Measurements from ENCODE around the gene POLE.

Gene POLE

GRCh38 chr12:132642846-132643835 lies 44.0 kb downstream of the POLE start:
- Histone ChIP-seq H3K9me3 (ENCODE audit: control insufficient read depth, low read depth, low read length) (no peaks in the 10 kb centered on the region), H3K36me3 (ENCODE audit: control insufficient read depth, low read depth, low read length) (peaks cover 69% of the 10 kb centered on the region), H3K27ac (ENCODE audit: low read length) (no peak overlapping the region), H3K4me1 (ENCODE audit: control insufficient read depth, low read depth, low read length) (no peaks in the 10 kb centered on the region), H3K27me3 (ENCODE audit: control insufficient read depth, insufficient read depth, low read length) (no peaks in the 10 kb centered on the region), H3K9ac (ENCODE audit: low read length) (no peak overlapping the region), H3K4me3 (ENCODE audit: low read length) (no peak overlapping the region)

- Histone ChIP-seq H3K4me1 (ENCODE audit: control insufficient read depth, low read depth, low read length) (no peaks in the 10 kb centered on the region), H3K36me3 (ENCODE audit: control insufficient read depth, low read depth, low read length) (peaks cover 69% of the 10 kb centered on the region), H3K27me3 (ENCODE audit: control insufficient read depth, insufficient read depth, low read length) (no peaks in the 10 kb centered on the region), H3K9ac (ENCODE audit: low read length) (no peak overlapping the region), H3K9me3 (ENCODE audit: control insufficient read depth, low read depth, low read length) (no peaks in the 10 kb centered on the region), H3K27ac (ENCODE audit: low read length) (no peak overlapping the region), H3K4me3 (ENCODE audit: low read length) (no peak overlapping the region)
Measured at GRCh38 chr12:132641811-132642650, 45.1 kb downstream of the POLE start.

GRCh38 chr12:132640936-132641335 lies 46.2 kb downstream of the POLE start:
- Histone ChIP-seq H3K27ac (ENCODE audit: low read length) (no peak overlapping the region), H3K9me3 (ENCODE audit: control insufficient read depth, low read depth, low read length) (no peaks in the 10 kb centered on the region), H3K4me3 (ENCODE audit: low read length) (no peak overlapping the region), H3K36me3 (ENCODE audit: control insufficient read depth, low read depth, low read length) (peaks cover 75% of the 10 kb centered on the region), H3K4me1 (ENCODE audit: control insufficient read depth, low read depth, low read length) (no peaks in the 10 kb centered on the region), H3K27me3 (ENCODE audit: control insufficient read depth, insufficient read depth, low read length) (no peaks in the 10 kb centered on the region), H3K9ac (ENCODE audit: low read length) (no peak overlapping the region)

DNA sequence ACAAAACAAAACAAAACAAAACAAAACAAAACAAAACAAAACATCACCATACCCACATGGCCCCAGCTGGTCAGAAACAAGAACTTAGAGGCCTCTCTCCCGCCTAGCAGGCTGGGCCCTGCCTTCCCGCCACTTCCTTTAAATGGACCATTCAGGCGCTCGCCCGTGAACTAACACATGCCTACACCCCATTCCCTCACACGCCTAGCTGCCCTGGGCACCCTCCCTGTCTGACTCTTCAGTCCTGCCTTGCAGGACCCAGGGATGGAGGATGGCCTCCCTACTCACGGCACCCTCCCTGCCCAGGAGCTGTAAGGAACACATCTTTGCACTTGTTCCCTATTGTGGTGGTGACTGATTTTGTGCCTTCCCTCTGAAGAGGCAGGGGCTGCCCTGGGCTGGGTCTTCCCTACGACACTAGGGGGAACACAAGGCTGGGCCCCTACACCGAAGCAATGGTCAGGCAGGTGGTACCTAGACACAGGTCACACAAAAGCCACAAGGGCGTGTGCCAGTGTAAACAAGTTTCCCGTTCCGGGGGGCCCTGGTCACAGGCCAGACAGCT lies 47.1 kb downstream of the POLE start:
- H3K27ac ChIP-seq (ENCODE audit: low read length), result no peak overlapping the region
- H3K27me3 ChIP-seq (ENCODE audit: control insufficient read depth, insufficient read depth, low read length), result no peaks in the 10 kb centered on the region
- H3K36me3 ChIP-seq (ENCODE audit: control insufficient read depth, low read depth, low read length), result peaks cover 76% of the 10 kb centered on the region
- H3K9me3 ChIP-seq (ENCODE audit: control insufficient read depth, low read depth, low read length), result no peaks in the 10 kb centered on the region
- H3K4me1 ChIP-seq (ENCODE audit: control insufficient read depth, low read depth, low read length), result no peaks in the 10 kb centered on the region
- H3K4me3 ChIP-seq (ENCODE audit: low read length), result no peak overlapping the region
- no peak overlapping the region for H3K9ac ChIP-seq (ENCODE audit: low read length)

- H3K36me3 ChIP-seq (ENCODE audit: control insufficient read depth, low read depth, low read length), result peaks cover 87% of the 10 kb centered on the region
- H3K9me3 ChIP-seq (ENCODE audit: control insufficient read depth, low read depth, low read length), result no peaks in the 10 kb centered on the region
- no peak overlapping the region for H3K4me3 ChIP-seq (ENCODE audit: low read length)
- H3K4me1 ChIP-seq (ENCODE audit: control insufficient read depth, low read depth, low read length), result no peaks in the 10 kb centered on the region
- H3K27me3 ChIP-seq (ENCODE audit: control insufficient read depth, insufficient read depth, low read length), result no peaks in the 10 kb centered on the region
- H3K27ac ChIP-seq (ENCODE audit: low read length), result no peak overlapping the region
- H3K9ac ChIP-seq (ENCODE audit: low read length), result no peak overlapping the region
Measured at GRCh38 chr12:132638541-132639408, 48.4 kb downstream of the POLE start.

DNA sequence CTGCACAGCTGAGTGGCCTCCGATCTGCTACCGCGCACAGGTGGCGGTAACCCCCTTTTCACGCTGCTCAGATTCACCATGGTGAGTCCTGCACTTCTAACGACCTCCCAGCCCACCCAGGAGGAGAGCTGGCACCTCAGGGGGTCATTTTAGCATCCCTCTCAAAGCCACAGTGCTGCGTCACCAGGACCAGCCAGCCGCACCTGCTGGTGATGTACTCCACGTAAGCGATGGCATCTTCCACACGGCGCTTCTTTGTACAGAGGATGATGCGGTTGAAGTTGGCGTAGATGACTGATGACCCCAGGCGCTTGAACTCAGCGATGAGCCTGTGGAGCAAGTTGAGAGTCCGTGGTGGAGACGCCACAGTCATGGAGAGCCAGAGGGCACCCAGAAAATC lies 49.3 kb downstream of the POLE start:
- H3K4me1 ChIP-seq (ENCODE audit: control insufficient read depth, low read depth, low read length), result no peaks in the 10 kb centered on the region
- peaks cover 83% of the 10 kb centered on the region for H3K36me3 ChIP-seq (ENCODE audit: control insufficient read depth, low read depth, low read length)
- no peaks in the 10 kb centered on the region for H3K27me3 ChIP-seq (ENCODE audit: control insufficient read depth, insufficient read depth, low read length)
- H3K4me3 ChIP-seq (ENCODE audit: low read length), result no peak overlapping the region
- H3K9ac ChIP-seq (ENCODE audit: low read length), result no peak overlapping the region
- H3K27ac ChIP-seq (ENCODE audit: low read length), result no peak overlapping the region
- no peaks in the 10 kb centered on the region for H3K9me3 ChIP-seq (ENCODE audit: control insufficient read depth, low read depth, low read length)

GRCh38 chr12:132635076-132635955 lies 51.8 kb downstream of the POLE start:
- H3K9ac ChIP-seq (ENCODE audit: low read length), result no peak overlapping the region

DNA sequence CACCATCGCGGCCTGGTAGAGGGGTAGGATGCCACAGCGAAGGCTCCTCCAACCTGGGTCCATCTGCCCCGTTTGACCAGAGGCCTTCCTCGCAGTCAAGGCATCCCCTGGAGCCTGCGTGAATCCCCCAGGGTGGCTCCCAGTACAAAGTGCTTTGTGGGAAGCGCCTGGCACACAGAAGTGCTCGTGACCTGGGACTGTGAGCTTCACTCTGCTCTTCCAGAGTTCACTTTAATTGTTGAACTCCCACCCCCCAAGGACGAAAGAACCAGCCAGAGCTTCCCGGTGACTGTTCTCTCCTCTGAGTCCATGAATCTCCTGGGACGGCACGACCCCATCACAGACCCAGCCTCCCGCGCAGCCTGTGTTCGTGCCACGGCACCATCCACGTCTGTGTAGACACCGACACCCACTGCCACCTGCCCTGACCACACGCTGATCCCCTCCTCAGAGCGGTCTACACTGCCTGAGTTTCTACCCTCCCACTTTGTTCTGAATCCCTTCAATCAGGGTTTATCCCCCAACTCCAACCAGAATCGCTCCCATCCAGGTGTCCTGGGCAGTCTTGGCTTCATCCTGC lies 52.6 kb downstream of the POLE start:
- Histone ChIP-seq H3K9ac (ENCODE audit: low read length) (no peak overlapping the region), H3K4me3 (ENCODE audit: low read length) (no peak overlapping the region), H3K4me1 (ENCODE audit: control insufficient read depth, low read depth, low read length) (no peaks in the 10 kb centered on the region), H3K9me3 (ENCODE audit: control insufficient read depth, low read depth, low read length) (no peaks in the 10 kb centered on the region), H3K27me3 (ENCODE audit: control insufficient read depth, insufficient read depth, low read length) (no peaks in the 10 kb centered on the region), H3K36me3 (ENCODE audit: control insufficient read depth, low read depth, low read length) (peaks cover 87% of the 10 kb centered on the region), H3K27ac (ENCODE audit: low read length) (no peak overlapping the region)

More at GRCh38 chr12:132635076-132635955, 51.8 kb downstream of the POLE start:
- Histone ChIP-seq H3K27ac (ENCODE audit: low read length) (no peak overlapping the region), H3K4me3 (ENCODE audit: low read length) (no peak overlapping the region), H3K36me3 (ENCODE audit: control insufficient read depth, low read depth, low read length) (peaks cover 85% of the 10 kb centered on the region), H3K9me3 (ENCODE audit: control insufficient read depth, low read depth, low read length) (no peaks in the 10 kb centered on the region), H3K27me3 (ENCODE audit: control insufficient read depth, insufficient read depth, low read length) (no peaks in the 10 kb centered on the region), H3K4me1 (ENCODE audit: control insufficient read depth, low read depth, low read length) (no peaks in the 10 kb centered on the region)

DNA sequence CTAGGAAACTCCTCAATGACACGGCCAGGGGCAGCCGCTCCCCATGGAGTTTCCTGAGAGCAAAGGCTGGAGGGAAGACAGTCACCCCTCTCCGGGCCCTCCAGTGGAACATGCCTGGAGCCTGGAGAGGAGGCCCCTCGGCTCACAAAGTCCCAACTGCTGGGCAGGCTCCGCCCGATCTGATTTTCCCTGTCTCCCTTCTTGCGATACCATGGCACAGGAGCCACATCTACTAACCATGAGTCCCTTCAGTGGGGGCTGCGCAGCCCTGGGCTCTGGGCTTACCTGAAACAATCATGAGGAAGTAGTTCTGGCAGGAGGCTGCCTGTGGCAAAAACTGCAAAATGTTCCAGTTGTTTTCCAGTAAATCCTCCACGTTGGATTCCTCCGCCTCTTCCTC lies 53.2 kb downstream of the POLE start:
- H3K27ac ChIP-seq (ENCODE audit: low read length), result no peak overlapping the region
- H3K9ac ChIP-seq (ENCODE audit: low read length), result no peak overlapping the region
- no peaks in the 10 kb centered on the region for H3K4me1 ChIP-seq (ENCODE audit: control insufficient read depth, low read depth, low read length)
- H3K27me3 ChIP-seq (ENCODE audit: control insufficient read depth, insufficient read depth, low read length), result no peaks in the 10 kb centered on the region
- H3K9me3 ChIP-seq (ENCODE audit: control insufficient read depth, low read depth, low read length), result no peaks in the 10 kb centered on the region
- H3K4me3 ChIP-seq (ENCODE audit: low read length), result no peak overlapping the region
- H3K36me3 ChIP-seq (ENCODE audit: control insufficient read depth, low read depth, low read length), result peaks cover 90% of the 10 kb centered on the region

DNA sequence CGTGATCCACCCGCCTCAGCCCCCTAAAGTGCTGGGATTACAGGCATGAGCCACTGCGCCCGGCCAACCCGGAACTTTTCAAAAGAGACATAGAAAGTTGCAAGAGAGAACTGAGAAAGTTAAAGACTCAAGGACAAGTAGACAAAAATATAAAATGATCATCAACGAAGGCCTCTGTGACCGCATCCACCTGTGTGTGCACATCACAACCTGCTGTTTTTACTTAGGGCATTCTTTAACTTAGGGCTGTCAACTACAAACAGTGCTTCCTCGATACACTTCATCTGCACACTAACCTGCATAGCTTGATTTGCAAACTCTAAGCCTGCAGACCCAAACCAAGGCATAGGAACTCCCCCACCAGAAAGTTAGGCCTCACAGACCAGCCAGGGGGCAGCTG lies 53.7 kb downstream of the POLE start:
- H3K9ac ChIP-seq (ENCODE audit: low read length), result no peak overlapping the region
- H3K9me3 ChIP-seq (ENCODE audit: control insufficient read depth, low read depth, low read length), result no peaks in the 10 kb centered on the region
- peaks cover 89% of the 10 kb centered on the region for H3K36me3 ChIP-seq (ENCODE audit: control insufficient read depth, low read depth, low read length)
- no peaks in the 10 kb centered on the region for H3K4me1 ChIP-seq (ENCODE audit: control insufficient read depth, low read depth, low read length)
- no peak overlapping the region for H3K27ac ChIP-seq (ENCODE audit: low read length)
- no peaks in the 10 kb centered on the region for H3K27me3 ChIP-seq (ENCODE audit: control insufficient read depth, insufficient read depth, low read length)
- no peak overlapping the region for H3K4me3 ChIP-seq (ENCODE audit: low read length)

All from iPS-18a (cell line).